PC-3 (cell line): Measurements from ENCODE around the gene PRRT4. TPM values are rescaled to one million over a fixed set of nuclear protein-coding genes. Genes with fewer than 3 reads are reported as not detected.

Source experiments
- ATAC-seq: fragments of 200-7000 bp; cut with Tn5 transposase; 2 replicates; pipeline ENCODE4 v1.9.1; 2020; ENCODE audit warnings: mild to moderate bottlenecking, moderate library complexity
- BruUV-seq: library from RNA; stranded (reverse); fragments of 400-500 nt; replicated peaks from 2 replicates; lab custom pipeline; 2021; lab: Mats Ljungman, UMichigan
- CTCF ChIA-PET: fragments of 300-600 bp; sonication (Branson Sonifier 250); formaldehyde crosslinking; loops from one replicate; lab custom pipeline; 2022; ENCODE audit warnings: antibody characterized with exemption; lab: Charles Lee
- POLR2A ChIA-PET: fragments of 300-600 bp; sonication (Branson Sonifier 250); formaldehyde crosslinking; loops from one replicate; lab custom pipeline; 2022; ENCODE audit warnings: antibody characterized with exemption; ENCODE audit not compliant: unreplicated experiment; lab: Charles Lee
- DNase-seq: peaks from one replicate; pipeline ENCODE4 v3.0.0-alpha.2; 2015
- H2AFZ ChIP-seq: fragments of 300-600 bp; sonication (generic); 2 replicates; pipeline ENCODE4 v1.6.0; 2016; ENCODE audit warnings: antibody characterized with exemption, low read length
- H3F3A ChIP-seq: fragments of 300-600 bp; sonication (generic); one replicate; pipeline ENCODE4 v1.6.0; 2017; ENCODE audit warnings: antibody characterized with exemption, low read length, control low read depth, mild to moderate bottlenecking; ENCODE audit not compliant: unreplicated experiment
- H3K27ac ChIP-seq: fragments of 300-600 bp; sonication (generic); 2 replicates; pipeline ENCODE4 v1.5.1; 2016; ENCODE audit warnings: mild to moderate bottlenecking, low read length
- H3K27me3 ChIP-seq: fragments of 300-600 bp; sonication (generic); 2 replicates; pipeline ENCODE4 v1.6.1; 2016; ENCODE audit warnings: low read length, mixed read lengths
- H3K36me3 ChIP-seq: fragments of 300-600 bp; sonication (generic); 2 replicates; pipeline ENCODE4 v1.6.1; 2016; ENCODE audit warnings: low read depth, mixed run types, low read length, mixed read lengths
- H3K4me1 ChIP-seq: fragments of 300-600 bp; sonication (generic); 2 replicates; pipeline ENCODE4 v1.5.1; 2016; ENCODE audit warnings: low read length; ENCODE audit not compliant: insufficient read depth
- H3K4me2 ChIP-seq: fragments of 300-600 bp; sonication (generic); 2 replicates; pipeline ENCODE4 v1.6.0; 2016; ENCODE audit warnings: low read length
- H3K4me3 ChIP-seq: fragments of 300-600 bp; sonication (generic); 2 replicates; pipeline ENCODE4 v1.5.1; 2016; ENCODE audit warnings: mild to moderate bottlenecking, low read length, mixed read lengths
- H3K79me2 ChIP-seq: fragments of 300-600 bp; sonication (generic); 2 replicates; pipeline ENCODE4 v1.6.1; 2017; ENCODE audit warnings: low read length, mixed read lengths
- H3K9ac ChIP-seq: fragments of 300-600 bp; sonication (generic); 2 replicates; pipeline ENCODE4 v1.6.0; 2016; ENCODE audit warnings: mild to moderate bottlenecking, low read length
- H3K9me2 ChIP-seq: fragments of 300-600 bp; sonication (generic); replicated peaks from 2 replicates; pipeline ENCODE4 v1.6.1; 2016; ENCODE audit warnings: mixed run types, low read length, mixed read lengths
- H3K9me3 ChIP-seq: fragments of 300-600 bp; sonication (generic); 2 replicates; pipeline ENCODE4 v1.6.1; 2016; ENCODE audit warnings: low read length, mixed read lengths
- H4K20me1 ChIP-seq: fragments of 300-600 bp; sonication (generic); 2 replicates; pipeline ENCODE4 v1.6.1; 2016; ENCODE audit warnings: low read length, mixed read lengths
- EZH2 ChIP-seq: fragments of 300-600 bp; sonication (generic); IDR thresholded peaks from one replicate; pipeline ENCODE4 v1.6.1; 2017; ENCODE audit warnings: antibody characterized with exemption, mild to moderate bottlenecking, low read length; ENCODE audit not compliant: unreplicated experiment
- EZH2phosphoT487 ChIP-seq: fragments of 300-600 bp; sonication (generic); IDR thresholded peaks from 2 replicates; pipeline ENCODE4 v1.6.1; 2018; ENCODE audit warnings: mild to moderate bottlenecking, antibody characterized with exemption, low read length, borderline replicate concordance
- intact Hi-C: fragments of 100-400 bp; cut with micrococcal nuclease; formaldehyde crosslinking; loops from 2 replicates; pipeline ENCODE4 v1.9.0; 2023
- total RNA-seq: library from RNA; depleted of rRNA; stranded (reverse); fragments of >200 nt; gene quantifications from 2 replicates; pipeline ENCODE4 v1.2.3, GENCODE V29; 2014
- TF ChIP-seq, protein P1 (sequence below): fragments of 300-600 bp; sonication (generic); conservative IDR thresholded peaks from 2 replicates; pipeline ENCODE4 v1.5.1; 2017; ENCODE audit warnings: antibody characterized with exemption, low read depth, mild to moderate bottlenecking, low read length

PRRT4 gene
- total RNA-seq, 1 experiment from 2014 or later: 0.36 TPM

DNA sequence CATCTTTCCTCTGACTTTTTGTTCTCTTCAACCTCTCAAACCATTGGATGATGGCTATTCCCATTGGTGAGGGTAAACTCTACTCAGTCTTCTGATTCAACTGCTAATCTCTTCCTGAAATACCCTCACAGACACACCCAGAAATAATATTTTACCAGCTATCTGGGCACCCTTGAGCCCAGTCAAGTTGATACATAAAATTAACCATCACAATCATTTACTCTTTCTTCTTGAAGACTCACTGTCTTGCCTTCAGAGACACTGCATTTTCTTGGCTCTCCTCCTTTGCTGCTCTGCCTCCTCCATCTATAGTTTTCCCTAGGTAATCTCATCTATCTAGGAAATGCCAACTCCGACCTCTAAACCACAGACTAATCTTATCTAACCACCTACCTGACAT is 12.6 kb upstream of the PRRT4 start:
- ChIA-PET POLR2A (no interaction called here), CTCF (interaction anchor here (0.6 kb wide), 1 partner anchor 21 kb away, joined by 4 read pairs; no protein-coding TSS in a partner anchor)
- no peak overlapping the region for H3K27ac ChIP-seq
- BruUV-seq: no TSS peak
- ATAC-seq: no peak
- no peak for DNase-seq
- H3K9ac ChIP-seq: no peak overlapping the region
- no peaks in the 10 kb centered on the region for H4K20me1 ChIP-seq
- H3K4me2 ChIP-seq: no peak overlapping the region
- no peaks in the 10 kb centered on the region for H3K27me3 ChIP-seq
- H3K9me2 ChIP-seq: no peaks in the 10 kb centered on the region
- no peaks in the 10 kb centered on the region for H3K9me3 ChIP-seq
- no peaks in the 10 kb centered on the region for H3K79me2 ChIP-seq
- H3K4me3 ChIP-seq: no peak overlapping the region
- no peak overlapping the region for H2AFZ ChIP-seq
- no peaks in the 10 kb centered on the region for H3K4me1 ChIP-seq
- no peaks in the 10 kb centered on the region for H3F3A ChIP-seq
- TF ChIP-seq, protein P1, sequence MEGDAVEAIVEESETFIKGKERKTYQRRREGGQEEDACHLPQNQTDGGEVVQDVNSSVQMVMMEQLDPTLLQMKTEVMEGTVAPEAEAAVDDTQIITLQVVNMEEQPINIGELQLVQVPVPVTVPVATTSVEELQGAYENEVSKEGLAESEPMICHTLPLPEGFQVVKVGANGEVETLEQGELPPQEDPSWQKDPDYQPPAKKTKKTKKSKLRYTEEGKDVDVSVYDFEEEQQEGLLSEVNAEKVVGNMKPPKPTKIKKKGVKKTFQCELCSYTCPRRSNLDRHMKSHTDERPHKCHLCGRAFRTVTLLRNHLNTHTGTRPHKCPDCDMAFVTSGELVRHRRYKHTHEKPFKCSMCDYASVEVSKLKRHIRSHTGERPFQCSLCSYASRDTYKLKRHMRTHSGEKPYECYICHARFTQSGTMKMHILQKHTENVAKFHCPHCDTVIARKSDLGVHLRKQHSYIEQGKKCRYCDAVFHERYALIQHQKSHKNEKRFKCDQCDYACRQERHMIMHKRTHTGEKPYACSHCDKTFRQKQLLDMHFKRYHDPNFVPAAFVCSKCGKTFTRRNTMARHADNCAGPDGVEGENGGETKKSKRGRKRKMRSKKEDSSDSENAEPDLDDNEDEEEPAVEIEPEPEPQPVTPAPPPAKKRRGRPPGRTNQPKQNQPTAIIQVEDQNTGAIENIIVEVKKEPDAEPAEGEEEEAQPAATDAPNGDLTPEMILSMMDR: no peak
- no peak for TF ChIP-seq EZH2phosphoT487
- no peak for TF ChIP-seq EZH2
- intact Hi-C loops: no loop called here
- H3K36me3 ChIP-seq: no peaks in the 10 kb centered on the region

DNA sequence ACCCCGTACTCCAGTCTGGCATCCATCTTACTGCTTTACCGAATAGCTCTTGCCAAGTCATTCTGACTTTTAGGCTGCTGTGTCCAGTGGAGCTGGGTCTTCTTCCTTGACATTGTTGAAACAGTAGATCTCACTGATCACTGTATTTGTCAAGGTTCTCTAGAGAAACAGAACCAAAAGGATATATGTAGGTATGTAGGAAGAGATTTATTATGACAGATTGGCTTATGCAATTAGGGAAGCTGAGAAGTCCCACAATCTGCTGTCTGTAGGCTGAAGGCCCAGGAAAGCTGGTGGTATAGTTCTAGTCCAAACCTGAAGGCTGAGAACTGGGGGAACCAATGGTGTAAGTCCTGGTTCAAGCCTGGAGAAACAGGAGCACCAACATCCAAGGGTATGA is 12.1 kb upstream of the PRRT4 start:
- Histone ChIP-seq H3K79me2 (no peaks in the 10 kb centered on the region), H3K36me3 (no peaks in the 10 kb centered on the region), H3K4me3 (no peak overlapping the region), H2AFZ (no peak overlapping the region), H3K9ac (no peak overlapping the region), H3K4me1 (no peaks in the 10 kb centered on the region), H3K9me3 (no peaks in the 10 kb centered on the region), H3K4me2 (no peak overlapping the region), H3F3A (no peaks in the 10 kb centered on the region), H3K9me2 (no peaks in the 10 kb centered on the region), H3K27me3 (no peaks in the 10 kb centered on the region), H4K20me1 (no peaks in the 10 kb centered on the region), H3K27ac (no peak overlapping the region)
- no TSS peak for BruUV-seq
- TF ChIP-seq, protein P1: no peak
- no peak for TF ChIP-seq EZH2phosphoT487
- no peak for TF ChIP-seq EZH2
- ATAC-seq (no peak), DNase-seq (no peak)
- ChIA-PET CTCF (interaction anchor here (0.6 kb wide), 2 partner anchors 21 to 86 kb away, joined by 3 to 4 read pairs; no protein-coding TSS in a partner anchor), POLR2A (no interaction called here)
- intact Hi-C loops: no loop called here

DNA sequence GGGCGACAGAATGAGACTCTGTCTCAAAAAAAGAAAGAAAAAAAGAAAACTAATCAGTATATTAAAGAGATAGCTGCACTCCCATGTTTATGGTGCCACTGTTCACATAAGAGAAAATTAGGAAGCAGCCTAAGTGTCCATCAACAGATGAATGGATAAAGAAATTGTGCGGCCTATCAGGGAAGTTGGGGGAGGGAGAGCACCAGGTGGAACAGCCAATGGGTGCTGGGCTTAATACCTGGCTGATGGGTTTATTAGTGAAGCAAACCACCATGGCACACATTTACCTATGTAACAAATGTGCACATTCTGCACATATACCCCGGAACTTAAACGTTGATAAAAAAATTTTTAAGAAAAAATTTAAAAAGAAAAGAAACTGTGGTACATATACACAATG is 9.0 kb upstream of the PRRT4 start:
- Histone ChIP-seq H4K20me1 (no peaks in the 10 kb centered on the region), H3K27me3 (peaks cover 6% of the 10 kb centered on the region; the same call in 1 of the 2 replicates), H3K27ac (no peak overlapping the region), H3K4me2 (no peak overlapping the region), H3F3A (no peaks in the 10 kb centered on the region), H3K9me3 (no peaks in the 10 kb centered on the region), H2AFZ (no peak overlapping the region), H3K9me2 (no peaks in the 10 kb centered on the region), H3K36me3 (no peaks in the 10 kb centered on the region), H3K4me3 (no peak overlapping the region), H3K4me1 (no peaks in the 10 kb centered on the region), H3K79me2 (no peaks in the 10 kb centered on the region), H3K9ac (no peak overlapping the region)
- TF ChIP-seq EZH2: no peak
- no peak for TF ChIP-seq EZH2phosphoT487
- TF ChIP-seq, protein P1: no peak
- CTCF ChIA-PET: no interaction called here
- POLR2A ChIA-PET: no interaction called here
- intact Hi-C loops: no loop called here
- DNase-seq (no peak), ATAC-seq (no peak)
- no TSS peak for BruUV-seq
